22Rv1 (cell line): ENCODE results near the gene TBX21.

Source experiments
- CTCF ChIP-seq: fragments of 450-650 bp; IDR thresholded peaks from 2 replicates; pipeline ENCODE4 v1.5.1; 2017; ENCODE audit warnings: mild to moderate bottlenecking
- ZFX ChIP-seq: fragments of 450-650 bp; IDR thresholded peaks from 2 replicates; pipeline ENCODE4 v1.6.1; 2017; ENCODE audit warnings: antibody characterized with exemption, borderline replicate concordance

- TF ChIP-seq CTCF (no peak), ZFX (no peak)
Observed at GRCh38 chr17:47792979-47793378, 59.9 kb downstream of the TBX21 start.
